Gastrocnemius medialis (tissue), 4 donors: ENCODE results near the gene LIN28A. TPM values are rescaled to one million over a fixed set of nuclear protein-coding genes. Genes with fewer than 3 reads are reported as not detected.

Experiments used
- ATAC-seq, 2 donors: fragments of 150-250 bp; one replicate each; pipeline ENCODE4 v1.9.1; 2016
- DNase-seq, 2 donors: peaks; one replicate each; pipeline ENCODE4 v3.0.0-alpha.2; 2019
- H3K27ac ChIP-seq, 4 donors: fragments of 200-600 bp; sonication (generic); 1 replicate in 1 of 4; 2 replicates in 3 of 4; pipeline ENCODE4 v1.5.1; 2016 to 2018; ENCODE audit warnings: mild to moderate bottlenecking in 2 of 4, moderate library complexity in 1 of 4
- H3K27me3 ChIP-seq, 3 donors: fragments of 200-600 bp; sonication (generic) in 2 of 3; 1 replicate in 1 of 3; 2 replicates in 2 of 3; pipeline versions ENCODE4 v1.5.1 to v1.6.0; 2016 to 2019; ENCODE audit warnings: mild to moderate bottlenecking in 1 of 3, moderate library complexity in 1 of 3
- H3K36me3 ChIP-seq, 2 donors: fragments of 200-600 bp; sonication (generic) in 1 of 2; one replicate each; pipeline ENCODE4 v1.5.1; 2017 to 2018
- H3K4me1 ChIP-seq, 2 donors: fragments of 200-600 bp; sonication (generic) in 1 of 2; one replicate each; pipeline ENCODE4 v1.5.1; 2016 to 2017; ENCODE audit warnings: mild to moderate bottlenecking in 2 of 2
- H3K4me3 ChIP-seq, 4 donors: fragments of 200-600 bp; sonication (generic) in 3 of 4; 1 replicate in 1 of 4; 2 replicates in 3 of 4; pipeline ENCODE4 v1.5.1; 2016 to 2019; ENCODE audit warnings: mild to moderate bottlenecking in 2 of 4
- H3K9me3 ChIP-seq, 3 donors: fragments of 200-600 bp; sonication (generic) in 2 of 3; 1 replicate in 1 of 3; 2 replicates in 2 of 3; pipeline ENCODE4 v1.5.1; 2016 to 2019
- POLR2A ChIP-seq, 2 donors: fragments of 450-650 bp; IDR thresholded peaks; one replicate each; pipeline ENCODE4 v1.6.1; 2017; ENCODE audit warnings: antibody characterized with exemption in 2 of 2, mild to moderate bottlenecking in 2 of 2, moderate library complexity in 2 of 2
- in situ Hi-C, 4 donors: fragments of 200-750 bp; cut with MboI; loops; one replicate each; pipeline versions ENCODE4 v1.15.0 to v1.8.0; 2017; ENCODE audit warnings: low sequenced_read_pairs in 4 of 4
- intact Hi-C: fragments of 100-400 bp; cut with DNase I; formaldehyde crosslinking; loops from one replicate; pipeline ENCODE4 v1.15.1; 2023; ENCODE audit warnings: low total_unique reads
- total RNA-seq, 4 donors: library from RNA; depleted of rRNA; stranded (reverse); fragments of >200 nt; gene quantifications; one replicate each; pipeline versions ENCODE4 v1.1.0 to v1.2.3, GENCODE V29; 2016
- TF ChIP-seq, protein P1 (sequence below), 5 experiments: fragments of 450-650 bp in 3 of 5; fragments of 200-600 bp in 2 of 5; sonication (generic) in 2 of 5; IDR thresholded peaks in 4 of 5; conservative IDR thresholded peaks in 1 of 5; 1 replicate in 4 of 5; 2 replicates in 1 of 5; pipeline ENCODE4 v1.5.1; 2016 to 2019; ENCODE audit warnings: antibody characterized with exemption in 5 of 5, mild to moderate bottlenecking in 3 of 5, moderate library complexity in 3 of 5

LIN28A gene
- total RNA-seq, 4 donors from 2014 or later = not detected

DNA sequence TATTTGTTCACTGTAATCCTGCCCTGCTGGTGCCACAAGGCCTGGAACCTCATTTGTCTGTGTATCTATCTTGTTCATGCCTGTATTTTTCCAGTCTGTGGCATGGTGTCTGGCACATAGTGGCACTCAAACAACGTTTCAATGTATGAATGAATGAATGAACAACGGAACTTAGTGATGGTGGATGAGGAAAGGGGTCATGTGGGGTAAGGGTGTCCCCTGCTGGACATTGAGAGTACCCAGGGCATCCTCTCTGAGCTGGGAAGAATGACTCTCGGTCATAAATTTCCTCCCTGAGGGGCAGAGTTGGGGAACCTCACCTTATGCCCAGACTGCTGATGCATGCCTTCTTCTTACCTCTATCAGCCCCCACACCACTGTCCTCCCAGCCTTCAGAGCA lies 19.2 kb upstream of the LIN28A start:
- in situ Hi-C loops = no loop called here
- peaks cover 0 to 6% (median 5%) of the 10 kb centered on the region in 3 donors for H3K27me3 ChIP-seq

GRCh38 chr1:26395754-26396153 lies 14.9 kb upstream of the LIN28A start:
- intact Hi-C loops = no loop called here
- in situ Hi-C loops = no loop called here
- ATAC-seq (no peak), DNase-seq (no peak)
- Histone ChIP-seq H3K27ac (no peak overlapping the region), H3K27me3 (no peaks in the 10 kb centered on the region), H3K36me3 (no peaks in the 10 kb centered on the region), H3K4me3 (no peak overlapping the region), H3K4me1 (no peaks in the 10 kb centered on the region), H3K9me3 (no peaks in the 10 kb centered on the region)
- no peak for TF ChIP-seq POLR2A (IDR thresholded peaks at IDR 0.05)
- TF ChIP-seq, protein P1, sequence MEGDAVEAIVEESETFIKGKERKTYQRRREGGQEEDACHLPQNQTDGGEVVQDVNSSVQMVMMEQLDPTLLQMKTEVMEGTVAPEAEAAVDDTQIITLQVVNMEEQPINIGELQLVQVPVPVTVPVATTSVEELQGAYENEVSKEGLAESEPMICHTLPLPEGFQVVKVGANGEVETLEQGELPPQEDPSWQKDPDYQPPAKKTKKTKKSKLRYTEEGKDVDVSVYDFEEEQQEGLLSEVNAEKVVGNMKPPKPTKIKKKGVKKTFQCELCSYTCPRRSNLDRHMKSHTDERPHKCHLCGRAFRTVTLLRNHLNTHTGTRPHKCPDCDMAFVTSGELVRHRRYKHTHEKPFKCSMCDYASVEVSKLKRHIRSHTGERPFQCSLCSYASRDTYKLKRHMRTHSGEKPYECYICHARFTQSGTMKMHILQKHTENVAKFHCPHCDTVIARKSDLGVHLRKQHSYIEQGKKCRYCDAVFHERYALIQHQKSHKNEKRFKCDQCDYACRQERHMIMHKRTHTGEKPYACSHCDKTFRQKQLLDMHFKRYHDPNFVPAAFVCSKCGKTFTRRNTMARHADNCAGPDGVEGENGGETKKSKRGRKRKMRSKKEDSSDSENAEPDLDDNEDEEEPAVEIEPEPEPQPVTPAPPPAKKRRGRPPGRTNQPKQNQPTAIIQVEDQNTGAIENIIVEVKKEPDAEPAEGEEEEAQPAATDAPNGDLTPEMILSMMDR (IDR thresholded peaks at IDR 0.05 in 4 of 5, conservative IDR thresholded peaks at IDR 0.05 in 1 of 5) = no peak

More for the DNA sequence above, 19.2 kb upstream of the LIN28A start:
- ATAC-seq (no peak), DNase-seq (no peak)
- Histone ChIP-seq H3K36me3 (no peaks in the 10 kb centered on the region), H3K27ac (no peak overlapping the region), H3K4me3 (no peak overlapping the region), H3K9me3 (no peaks in the 10 kb centered on the region), H3K4me1 (no peaks in the 10 kb centered on the region)
- intact Hi-C loops = no loop called here
- TF ChIP-seq, protein P1 (IDR thresholded peaks at IDR 0.05 in 4 of 5, conservative IDR thresholded peaks at IDR 0.05 in 1 of 5) = no peak
- no peak for TF ChIP-seq POLR2A (IDR thresholded peaks at IDR 0.05)

DNA sequence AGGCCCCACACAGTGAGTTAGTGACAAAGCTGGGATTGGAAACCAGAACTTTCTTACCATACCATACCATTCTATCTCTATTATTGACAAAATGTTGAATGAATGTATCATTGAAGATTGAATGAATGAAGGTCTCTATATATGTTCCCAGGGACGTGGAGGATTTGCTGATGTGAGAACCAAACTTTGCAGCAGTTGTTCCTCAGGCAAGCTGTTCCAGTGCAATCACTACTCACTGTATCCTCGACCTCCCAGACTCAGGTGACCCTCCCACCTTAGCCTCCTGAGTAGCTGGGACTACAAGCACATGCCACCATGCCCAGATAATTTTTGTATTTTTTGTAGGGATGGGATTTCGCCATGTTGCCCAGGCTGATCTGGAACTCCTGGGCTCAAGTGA lies 11.6 kb upstream of the LIN28A start:
- no peaks in the 10 kb centered on the region for H3K36me3 ChIP-seq
- DNase-seq (no peak), ATAC-seq (no peak)
- H3K4me3 ChIP-seq = no peak overlapping the region
- no peak overlapping the region for H3K27ac ChIP-seq
- no peaks in the 10 kb centered on the region for H3K4me1 ChIP-seq
- TF ChIP-seq, protein P1 (IDR thresholded peaks at IDR 0.05 in 4 of 5, conservative IDR thresholded peaks at IDR 0.05 in 1 of 5) = no peak
- TF ChIP-seq POLR2A (IDR thresholded peaks at IDR 0.05) = no peak
- in situ Hi-C loops = no loop called here
- intact Hi-C loops = no loop called here
- H3K9me3 ChIP-seq = no peaks in the 10 kb centered on the region
- H3K27me3 ChIP-seq = peaks cover 0 to 4% (median 0%) of the 10 kb centered on the region in 3 donors

GRCh38 chr1:26401891-26402290 lies 8.7 kb upstream of the LIN28A start:
- in situ Hi-C loops = no loop called here
- Histone ChIP-seq H3K27ac (no peak overlapping the region), H3K9me3 (no peaks in the 10 kb centered on the region), H3K36me3 (no peaks in the 10 kb centered on the region), H3K4me3 (no peak overlapping the region), H3K27me3 (peaks cover 0 to 4% (median 0%) of the 10 kb centered on the region in 3 donors), H3K4me1 (no peaks in the 10 kb centered on the region)
- ATAC-seq (no peak), DNase-seq (no peak)
- TF ChIP-seq, protein P1 (IDR thresholded peaks at IDR 0.05 in 4 of 5, conservative IDR thresholded peaks at IDR 0.05 in 1 of 5) = no peak
- no peak for TF ChIP-seq POLR2A (IDR thresholded peaks at IDR 0.05)
- intact Hi-C loops = no loop called here

DNA sequence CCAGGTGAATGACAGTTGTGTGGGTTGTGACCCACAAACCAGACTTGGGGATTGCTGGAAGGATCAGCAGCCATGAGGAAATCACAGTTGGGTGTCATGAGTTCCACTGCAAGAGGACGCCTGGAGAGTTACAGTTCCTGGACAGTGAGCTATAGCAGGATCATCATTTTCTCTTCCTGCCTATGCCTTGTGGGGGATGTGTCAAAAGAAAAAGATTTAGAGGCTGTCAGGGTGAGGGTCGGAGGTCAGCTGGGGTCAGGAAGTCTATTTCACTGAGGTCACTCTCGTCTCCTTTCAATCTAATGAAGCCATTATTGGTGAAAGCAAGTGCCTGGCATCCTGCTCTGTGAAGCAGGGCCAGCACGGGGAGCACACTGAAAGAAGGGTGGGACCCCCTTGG lies 7.0 kb upstream of the LIN28A start:
- no peak for DNase-seq
- Histone ChIP-seq H3K36me3 (no peaks in the 10 kb centered on the region), H3K9me3 (no peaks in the 10 kb centered on the region), H3K27ac (no peak overlapping the region), H3K27me3 (peaks cover 0 to 4% (median 0%) of the 10 kb centered on the region in 3 donors), H3K4me3 (no peak overlapping the region), H3K4me1 (no peaks in the 10 kb centered on the region)
- in situ Hi-C loops = no loop called here
- intact Hi-C loops = no loop called here
- TF ChIP-seq, protein P1 (IDR thresholded peaks at IDR 0.05 in 4 of 5, conservative IDR thresholded peaks at IDR 0.05 in 1 of 5) = no peak
- TF ChIP-seq POLR2A (IDR thresholded peaks at IDR 0.05) = no peak
- no peak for ATAC-seq
